HG02763 (cell line): ENCODE results near the gene RGS11.

Source experiments
- ATAC-seq: cut with Tn5 transposase; IDR thresholded peaks from one replicate; pipeline ENCODE4 v1.9.1; 2021; ENCODE audit warnings: mild to moderate bottlenecking, moderate library complexity; ENCODE audit not compliant: unreplicated experiment

The RGS11 gene

DNA sequence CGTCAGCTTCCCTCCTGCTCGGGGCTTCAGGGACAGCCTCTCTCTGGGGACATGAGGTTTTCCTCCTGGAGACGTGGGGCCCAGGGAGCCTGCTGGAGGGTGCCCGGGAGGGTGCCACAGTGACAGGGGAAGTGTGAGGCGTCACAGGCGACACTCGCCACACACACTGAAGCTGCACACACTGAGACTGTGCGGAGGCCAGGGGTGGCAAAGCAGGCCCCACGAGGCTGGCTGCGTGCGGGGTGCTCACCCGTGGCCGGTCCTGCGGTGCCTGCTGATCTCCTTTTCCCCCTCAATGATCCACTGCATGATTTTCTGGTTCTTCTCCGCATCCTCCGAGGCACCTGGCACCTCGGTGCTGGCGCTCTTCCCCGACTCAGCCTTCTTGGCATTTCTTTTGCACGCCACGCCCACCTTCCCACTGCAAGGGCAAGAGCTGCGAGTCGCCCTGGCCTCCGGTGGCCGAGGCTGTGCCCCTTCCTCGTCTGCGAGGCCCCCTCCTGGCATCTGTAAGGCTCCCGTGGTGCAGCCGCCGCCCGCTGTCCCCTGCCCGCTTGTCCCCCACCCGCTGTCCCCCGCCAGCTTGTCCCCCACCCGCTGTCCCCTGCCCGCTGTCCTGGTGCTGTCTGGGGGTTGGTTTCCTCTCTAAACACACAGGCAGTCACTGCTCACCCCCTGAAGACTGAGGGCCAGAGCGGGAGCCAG, 21.2 kb upstream of the RGS11 start:
- ATAC-seq = no peak

DNA sequence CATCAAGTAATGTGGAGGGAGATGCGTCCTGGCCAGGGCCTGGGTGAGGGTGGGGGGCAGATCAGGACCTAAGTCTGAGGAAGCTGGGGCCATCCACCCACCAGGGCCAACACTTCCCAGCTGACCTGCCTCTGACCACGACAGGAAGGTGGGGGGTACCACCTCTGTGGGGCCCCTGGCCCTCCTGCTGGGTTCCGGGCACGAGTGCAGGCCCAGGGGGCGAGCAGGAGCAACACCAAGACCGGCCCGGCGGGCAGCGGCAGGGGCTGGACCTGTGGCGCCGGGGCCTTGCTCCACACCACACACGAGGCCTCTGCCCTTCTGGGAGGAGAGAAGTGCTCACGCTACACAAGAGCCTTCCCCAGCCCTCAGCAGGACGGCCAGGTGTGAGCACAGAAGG, 20.5 kb upstream of the RGS11 start:
- ATAC-seq = no peak

DNA sequence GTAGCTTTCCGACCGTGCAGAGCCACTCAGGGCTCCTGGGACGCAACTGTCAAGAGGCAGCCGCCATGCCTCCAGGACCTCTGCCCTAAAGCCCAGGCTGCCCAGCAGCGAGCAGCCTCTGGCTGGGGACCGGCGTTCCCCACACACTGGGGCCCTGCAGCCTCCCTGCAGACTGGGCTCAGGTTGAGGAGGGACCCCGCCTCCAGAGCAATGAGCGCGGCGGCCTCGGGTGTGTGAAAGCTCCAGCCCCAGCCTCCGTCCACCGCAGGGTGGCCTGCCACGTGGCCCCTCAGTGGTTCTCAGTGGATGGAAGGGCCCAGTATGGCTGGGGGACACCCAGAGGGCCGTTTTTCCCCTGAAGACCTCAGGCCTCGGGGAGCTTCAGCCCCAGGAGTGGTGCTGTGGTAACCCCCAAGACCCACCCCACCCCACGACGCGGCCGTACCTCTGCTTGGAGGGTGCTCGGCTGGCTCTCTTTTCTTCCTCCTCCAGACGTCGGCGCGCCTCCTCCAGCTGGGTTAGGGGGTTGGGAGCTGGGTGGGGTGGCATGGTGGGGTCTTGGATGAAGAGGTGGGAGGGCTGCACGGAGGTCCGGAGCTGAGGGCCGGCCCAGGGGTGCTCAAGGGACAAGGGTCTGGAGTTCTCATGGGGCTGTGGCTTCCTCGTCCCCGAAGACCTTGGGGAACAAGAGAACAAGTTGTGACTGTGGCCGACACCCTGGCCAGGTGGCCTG, 17.5 kb upstream of the RGS11 start:
- ATAC-seq = no peak

DNA sequence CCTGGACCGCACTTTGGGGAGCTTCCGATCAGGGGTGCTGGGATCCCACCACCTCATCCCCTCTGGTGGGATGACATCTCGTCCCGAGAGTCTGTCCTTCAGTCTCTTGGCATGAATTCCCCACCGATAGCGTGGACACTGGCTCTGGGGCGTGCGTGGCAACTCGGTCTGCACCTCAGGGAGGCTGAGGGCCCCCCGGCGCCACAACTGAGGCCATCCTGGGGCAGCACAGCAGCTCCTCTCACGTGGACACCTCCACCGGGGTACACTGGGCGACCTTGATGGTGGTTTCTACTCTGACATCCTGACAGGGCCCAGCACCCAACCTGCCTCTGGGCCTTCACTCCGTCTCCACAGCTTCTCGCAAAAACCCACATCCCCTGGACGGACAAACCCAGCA, 15.8 kb upstream of the RGS11 start:
- ATAC-seq = no peak

DNA sequence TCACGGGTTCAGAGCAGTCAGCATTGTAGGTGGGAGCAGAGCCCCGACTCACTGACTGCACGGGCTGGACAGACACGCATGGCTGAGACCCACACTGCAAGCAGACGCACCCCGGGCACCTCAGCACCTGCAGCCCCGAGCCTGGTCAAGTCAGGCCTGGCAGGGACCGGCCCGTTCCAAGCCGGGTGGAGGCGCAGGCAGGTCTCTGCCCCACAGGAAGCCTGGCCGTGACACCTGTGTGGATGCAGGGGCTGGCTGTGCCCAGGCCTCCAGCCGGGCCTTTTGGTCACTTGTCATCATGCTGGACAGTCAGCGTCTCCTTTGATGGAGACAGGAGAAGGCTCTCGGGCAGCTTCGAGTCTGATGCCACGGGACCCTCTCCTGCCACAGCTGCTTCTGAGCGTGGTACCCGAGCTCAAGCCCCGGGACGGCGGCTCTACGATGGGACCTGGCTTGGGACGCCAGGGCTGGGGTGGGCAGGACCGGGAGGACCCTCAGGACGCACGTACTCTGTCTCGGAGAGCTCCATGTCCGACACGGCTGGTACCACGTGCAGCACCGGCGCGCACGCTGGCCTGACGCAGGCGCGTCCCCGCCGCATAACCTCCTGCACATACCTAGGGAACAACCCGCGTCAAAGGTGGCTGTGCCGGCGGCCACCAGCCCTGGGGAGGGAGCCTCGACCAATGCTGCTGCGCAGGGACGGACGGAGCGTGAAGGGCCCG, 15.1 kb upstream of the RGS11 start:
- no peak for ATAC-seq

DNA sequence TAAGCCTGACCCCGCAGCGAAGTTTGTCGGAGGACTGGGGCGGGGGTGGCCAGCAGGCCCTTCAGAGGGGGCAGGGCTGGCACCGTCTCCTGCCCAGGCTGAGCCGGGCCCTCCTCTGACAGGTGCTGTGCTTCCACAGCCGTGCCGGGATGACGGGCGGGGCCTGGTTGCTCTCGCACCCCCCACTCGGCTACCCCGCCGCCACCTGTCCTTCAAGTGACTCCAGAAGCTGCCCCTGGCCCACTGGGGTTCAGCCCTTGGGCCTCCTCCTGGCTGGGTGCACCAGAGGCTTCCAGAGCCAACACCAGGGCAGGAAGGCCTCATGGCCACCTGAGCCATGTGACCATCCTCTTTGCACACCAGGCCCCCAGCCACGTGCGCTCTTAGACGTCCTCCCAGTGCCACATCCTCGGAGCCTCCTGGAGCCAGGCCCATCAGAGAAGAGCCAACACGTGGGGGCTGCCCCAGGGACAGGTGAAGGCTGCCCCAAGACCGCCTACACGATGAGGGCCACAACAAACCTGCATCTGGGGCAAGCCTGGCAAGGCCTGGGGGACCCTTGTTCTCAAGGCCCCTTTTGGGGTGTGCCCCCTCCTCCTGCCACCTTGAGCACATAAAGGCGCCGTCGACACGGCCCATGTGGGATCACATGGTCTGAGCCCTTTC, 14.4 kb upstream of the RGS11 start:
- no peak for ATAC-seq

DNA sequence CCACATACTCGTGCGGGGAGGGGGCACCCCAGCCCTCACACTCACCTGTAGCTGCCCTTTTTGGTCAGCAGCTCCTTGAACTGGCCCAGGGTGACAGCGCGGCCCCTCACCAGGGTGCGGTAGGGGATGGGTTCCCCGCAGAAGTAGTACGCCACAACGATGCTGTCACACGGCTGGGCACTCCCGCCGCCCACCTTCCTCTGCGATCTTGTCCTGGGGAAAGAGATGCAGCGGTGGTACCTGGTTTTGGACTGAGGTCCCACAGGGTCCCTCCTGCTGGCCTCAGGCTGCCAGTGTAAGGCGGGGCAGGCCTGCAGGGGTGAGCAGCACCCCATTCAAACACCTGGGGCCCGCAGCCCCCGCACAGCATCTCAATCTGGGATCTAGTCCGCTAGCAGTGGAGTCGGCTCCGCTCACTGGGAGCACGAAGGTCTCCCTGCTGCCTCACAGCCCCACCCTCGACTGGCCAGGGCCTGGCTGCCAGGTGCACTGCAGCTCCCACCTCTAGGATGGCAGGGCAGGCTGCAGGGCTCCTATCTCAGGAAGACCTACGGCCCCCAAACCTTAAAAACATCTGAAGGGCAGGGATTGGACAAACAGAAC, 13.8 kb upstream of the RGS11 start:
- no peak for ATAC-seq

DNA sequence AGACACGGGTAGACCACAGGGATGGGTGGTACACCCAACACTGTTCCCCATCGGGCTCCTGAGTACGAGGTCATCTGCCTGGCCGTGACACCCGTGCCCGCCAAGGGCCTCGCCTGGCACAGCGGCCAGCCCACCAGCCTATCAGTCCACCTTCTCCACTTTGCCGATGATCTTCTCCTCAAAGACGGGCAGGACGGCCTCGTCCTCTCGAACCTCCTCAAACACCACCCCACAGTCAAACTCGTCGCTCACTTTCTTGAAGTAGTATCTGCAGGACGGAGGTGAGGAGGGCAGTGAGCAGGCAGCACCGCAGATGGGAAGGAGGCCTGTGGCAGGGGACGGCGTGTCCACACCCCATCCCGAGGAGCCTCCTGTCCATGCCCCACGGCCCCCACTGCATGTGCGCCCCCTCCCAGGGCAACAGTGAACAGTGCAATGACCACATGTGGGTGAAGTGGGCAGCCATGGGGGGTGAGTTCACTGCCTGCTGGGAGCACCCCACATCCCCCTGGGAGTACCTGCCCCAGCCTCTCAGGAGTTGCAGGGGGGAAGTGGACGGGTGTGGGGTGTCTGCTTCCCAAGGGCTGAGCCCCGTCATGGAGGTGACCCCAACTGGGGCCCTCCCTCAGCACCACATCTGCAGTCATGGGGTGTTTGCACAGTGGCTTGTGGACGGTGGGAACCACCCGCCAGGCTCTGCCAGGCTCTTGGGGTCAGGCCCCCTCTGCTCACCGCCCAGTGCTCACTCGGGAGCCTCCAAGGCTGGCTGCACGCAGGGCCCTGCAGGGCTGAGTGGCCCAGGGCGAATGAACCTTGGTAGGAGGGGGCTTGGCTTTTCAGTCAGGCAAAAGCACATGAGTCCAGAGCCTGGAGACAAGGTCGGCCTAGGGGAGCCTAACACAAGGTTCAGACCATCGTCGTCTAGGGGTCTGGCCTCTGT, 12.5 kb upstream of the RGS11 start:
- no peak for ATAC-seq

DNA sequence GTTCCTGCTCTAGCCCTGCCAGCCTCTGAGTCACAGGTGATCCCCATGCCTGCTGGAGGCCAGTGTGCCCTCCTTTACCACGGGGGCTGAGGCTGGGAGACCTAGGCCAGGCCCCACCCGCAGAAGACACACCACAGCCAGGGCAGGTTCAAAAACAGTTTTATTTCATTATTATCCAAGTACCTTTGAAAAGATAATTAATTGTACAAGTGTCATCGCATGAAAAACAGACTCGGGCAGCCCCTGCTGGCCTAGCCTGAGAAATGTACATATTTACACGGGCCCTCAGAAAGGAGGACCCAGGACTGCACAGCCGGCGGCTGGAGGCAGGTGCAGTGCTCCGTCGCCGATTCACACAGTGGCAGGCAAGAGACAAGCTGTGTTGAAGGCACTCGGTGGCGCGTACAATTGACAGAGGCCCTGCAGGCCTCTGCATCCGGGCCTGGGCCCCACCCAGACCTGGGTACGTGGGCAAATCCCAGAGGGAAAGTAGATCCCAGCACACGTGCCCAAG, 11.6 kb upstream of the RGS11 start:
- ATAC-seq = no peak

DNA sequence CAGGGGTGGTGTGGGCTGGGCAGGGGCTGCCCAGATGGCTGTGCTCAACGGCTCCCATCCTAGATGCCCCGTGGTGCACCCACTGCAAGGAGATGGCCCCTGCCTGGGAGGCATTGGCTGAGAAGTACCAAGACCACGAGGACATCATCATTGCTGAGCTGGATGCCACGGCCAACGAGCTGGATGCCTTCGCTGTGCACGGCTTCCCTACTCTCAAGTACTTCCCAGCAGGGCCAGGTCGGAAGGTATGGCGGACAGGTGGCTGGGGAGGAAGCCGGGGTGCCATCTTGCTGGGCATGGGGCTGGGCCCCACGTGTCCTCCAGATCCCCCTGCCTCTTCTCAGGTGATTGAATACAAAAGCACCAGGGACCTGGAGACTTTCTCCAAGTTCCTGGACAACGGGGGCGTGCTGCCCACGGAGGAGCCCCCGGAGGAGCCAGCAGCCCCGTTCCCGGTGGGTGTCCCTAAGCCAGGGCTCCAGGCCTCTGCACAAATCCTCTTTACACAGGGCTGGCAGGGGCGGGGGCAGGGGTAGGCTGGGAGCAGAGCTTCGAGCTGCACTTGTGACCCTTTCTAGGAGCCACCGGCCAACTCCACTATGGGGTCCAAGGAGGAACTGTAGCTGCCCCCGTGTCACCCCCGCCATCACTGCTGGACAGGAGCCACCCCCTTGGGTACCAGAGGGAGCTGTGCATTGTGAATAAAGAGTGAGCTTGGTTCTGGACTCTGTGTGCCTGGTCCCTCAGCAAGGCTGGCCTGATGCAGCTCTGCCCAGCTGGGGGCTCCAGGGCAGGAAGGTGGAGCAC, 10.9 kb upstream of the RGS11 start:
- ATAC-seq = no peak

DNA sequence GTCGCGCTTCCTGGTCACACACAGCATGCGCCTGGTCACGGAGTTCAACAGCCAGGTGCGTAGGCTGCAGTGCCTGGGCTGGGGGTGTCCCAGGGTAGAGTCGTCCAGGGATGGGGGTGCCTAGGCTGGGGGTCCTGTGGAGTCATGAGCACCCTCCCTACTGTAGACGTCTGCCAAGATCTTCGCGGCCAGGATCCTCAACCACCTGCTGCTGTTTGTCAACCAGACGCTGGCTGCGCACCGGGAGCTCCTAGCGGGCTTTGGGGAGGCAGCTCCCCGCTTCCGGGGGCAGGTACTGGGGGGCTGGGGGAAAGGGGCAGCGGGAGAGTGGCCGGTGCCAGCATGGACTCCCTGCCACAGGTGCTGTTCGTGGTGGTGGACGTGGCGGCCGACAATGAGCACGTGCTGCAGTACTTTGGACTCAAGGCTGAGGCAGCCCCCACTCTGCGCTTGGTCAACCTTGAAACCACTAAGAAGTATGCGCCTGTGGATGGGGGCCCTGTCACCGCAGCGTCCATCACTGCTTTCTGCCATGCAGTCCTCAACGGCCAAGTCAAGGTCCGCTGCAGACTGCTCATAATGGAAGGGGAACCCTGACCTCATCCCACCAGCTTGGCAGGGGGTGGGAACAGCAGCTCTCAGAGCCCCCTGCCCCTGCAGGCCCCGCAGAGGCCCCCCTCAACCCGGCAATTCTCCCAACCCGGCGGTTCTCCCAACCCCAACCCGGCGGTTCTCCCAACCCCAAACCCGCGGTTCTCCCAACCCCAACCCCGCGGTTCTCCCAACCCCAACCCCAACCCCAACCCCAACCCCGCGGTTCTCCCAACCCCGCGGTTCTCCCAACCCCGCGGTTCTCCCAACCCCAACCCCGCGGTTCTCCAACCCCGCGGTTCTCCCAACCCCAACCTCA, 9.7 kb upstream of the RGS11 start:
- ATAC-seq = no peak

DNA sequence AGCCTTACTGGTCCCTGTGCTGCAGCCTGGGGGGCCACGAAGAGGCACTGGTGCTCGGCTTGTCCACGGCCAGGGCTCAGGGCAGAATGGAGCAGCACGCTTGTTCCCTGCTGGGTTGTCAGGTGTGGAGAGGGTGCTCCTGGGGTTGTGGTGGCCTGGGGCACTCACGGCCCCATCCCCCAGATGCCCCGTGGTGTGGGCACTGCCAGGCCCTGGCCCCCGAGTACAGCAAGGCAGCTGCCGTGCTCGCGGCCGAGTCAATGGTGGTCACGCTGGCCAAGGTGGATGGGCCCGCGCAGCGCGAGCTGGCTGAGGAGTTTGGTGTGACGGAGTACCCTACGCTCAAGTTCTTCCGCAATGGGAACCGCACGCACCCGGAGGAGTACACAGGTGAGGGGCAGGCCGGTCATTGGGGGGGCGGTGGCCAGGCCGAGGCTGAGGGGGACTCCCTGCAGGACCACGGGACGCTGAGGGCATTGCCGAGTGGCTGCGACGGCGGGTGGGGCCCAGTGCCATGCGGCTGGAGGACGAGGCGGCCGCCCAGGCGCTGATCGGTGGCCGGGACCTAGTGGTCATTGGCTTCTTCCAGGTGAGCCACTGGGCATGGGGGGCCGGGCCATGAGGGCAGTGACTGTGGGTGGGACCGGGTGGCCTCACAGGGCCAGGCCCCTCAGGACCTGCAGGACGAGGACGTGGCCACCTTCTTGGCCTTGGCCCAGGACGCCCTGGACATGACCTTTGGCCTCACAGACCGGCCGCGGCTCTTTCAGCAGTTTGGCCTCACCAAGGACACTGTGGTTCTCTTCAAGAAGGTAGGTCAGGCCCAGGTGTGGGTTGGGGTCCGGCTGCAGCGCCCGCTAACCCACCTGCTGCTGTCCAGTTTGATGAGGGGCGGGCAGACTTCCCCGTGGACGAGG, 8.7 kb upstream of the RGS11 start:
- no peak for ATAC-seq

DNA sequence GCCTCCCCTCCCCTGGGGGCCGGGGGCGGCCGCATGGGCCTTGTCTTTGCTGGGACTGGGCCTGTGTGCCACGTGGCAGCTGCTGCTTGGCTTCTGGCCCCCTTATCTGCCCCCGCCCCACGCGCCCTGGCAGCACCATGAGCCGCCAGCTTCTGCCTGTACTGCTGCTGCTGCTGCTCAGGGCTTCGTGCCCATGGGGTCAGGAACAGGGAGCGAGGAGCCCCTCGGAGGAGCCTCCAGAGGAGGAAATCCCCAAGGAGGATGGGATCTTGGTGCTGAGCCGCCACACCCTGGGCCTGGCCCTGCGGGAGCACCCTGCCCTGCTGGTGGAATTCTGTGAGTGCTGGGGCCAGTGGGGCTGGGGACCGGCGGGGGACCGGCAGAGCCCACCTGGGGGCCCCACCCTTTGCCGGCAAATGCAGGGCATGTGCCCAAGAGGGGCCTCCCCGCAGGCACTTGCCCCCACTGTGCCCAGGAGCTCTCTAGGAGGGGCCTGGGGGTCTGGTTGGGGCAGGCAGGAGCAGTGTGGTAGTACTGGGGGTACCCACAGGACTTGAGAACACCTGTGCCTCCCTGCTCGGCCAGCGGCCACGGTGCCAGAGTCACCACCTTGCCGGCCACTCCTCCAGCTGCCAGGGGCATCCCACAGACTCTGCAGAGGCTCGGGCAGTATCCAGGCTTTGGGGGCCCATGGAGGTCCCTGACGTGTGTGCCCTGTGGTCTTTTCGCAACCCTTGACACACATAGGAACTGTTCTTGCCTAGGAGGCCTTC, 7.5 kb upstream of the RGS11 start, which contains the start of gene PDIA2:
PDIA2 (plus strand) TSS at position 132 of the 773 bp plus-strand sequence; CDS start at position 138, 6 bp downstream.
- no peak for ATAC-seq

DNA sequence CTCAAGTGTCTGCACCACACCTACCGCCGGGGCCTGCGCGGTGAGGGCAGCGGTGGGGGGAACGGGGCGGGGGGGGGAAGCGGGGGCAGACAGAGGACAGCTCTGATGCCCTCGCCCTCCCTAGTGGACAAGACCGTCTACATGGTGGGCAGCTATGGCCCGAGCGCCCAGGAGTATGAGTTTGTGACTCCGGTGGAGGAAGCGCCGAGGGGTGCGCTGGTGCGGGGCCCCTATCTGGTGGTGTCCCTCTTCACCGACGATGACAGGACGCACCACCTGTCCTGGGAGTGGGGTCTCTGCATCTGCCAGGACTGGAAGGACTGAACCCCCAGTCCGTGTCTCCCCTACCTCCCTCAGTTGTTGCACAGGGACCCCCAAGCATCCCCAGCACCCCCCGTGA, 6.7 kb upstream of the RGS11 start:
- ATAC-seq = no peak

DNA sequence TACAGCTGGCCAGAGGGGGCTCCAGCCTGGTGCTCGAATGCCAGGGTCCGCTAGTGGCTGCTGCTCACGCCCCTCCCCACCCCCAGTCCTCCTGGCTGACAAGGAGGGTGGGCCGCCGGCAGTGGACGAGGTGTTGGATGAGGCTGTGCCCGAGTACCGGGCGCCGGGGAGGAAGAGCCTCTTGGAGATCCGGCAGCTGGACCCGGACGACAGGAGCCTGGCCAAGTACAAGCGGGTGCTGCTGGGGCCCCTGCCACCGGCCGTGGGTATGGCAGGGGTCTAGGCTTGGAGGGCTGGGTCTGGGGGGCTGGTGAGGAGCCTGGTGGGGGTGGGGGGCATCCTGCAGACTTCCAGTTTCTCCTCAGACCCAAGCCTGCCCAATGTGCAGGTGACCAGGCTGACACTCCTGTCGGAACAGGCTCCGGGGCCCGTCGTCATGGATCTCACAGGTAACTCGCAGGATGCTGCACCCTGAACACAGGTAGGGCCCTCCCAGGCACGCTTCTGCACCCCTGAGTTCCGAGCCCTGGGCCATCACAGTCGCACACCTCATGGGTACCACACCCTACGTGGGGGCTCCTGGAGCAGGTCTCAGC, 6.0 kb upstream of the RGS11 start:
- no peak for ATAC-seq
